NCI-H345 (cell line): Measurements from ENCODE around the gene HSD17B2.
"Not testable (repeated sequence)": the region's sequence is repeated elsewhere in the genome, so short reads cannot be mapped to it uniquely, and the experiment has no call there.

ENCODE experiments used
- DNase-seq: peaks from one replicate; lab custom pipeline; 2025; lab: John Stamatoyannopoulos, UW

The HSD17B2 gene

GRCh38 chr16:82082097-82082496, 47.0 kb downstream of the HSD17B2 start:
- no peak for DNase-seq

DNA sequence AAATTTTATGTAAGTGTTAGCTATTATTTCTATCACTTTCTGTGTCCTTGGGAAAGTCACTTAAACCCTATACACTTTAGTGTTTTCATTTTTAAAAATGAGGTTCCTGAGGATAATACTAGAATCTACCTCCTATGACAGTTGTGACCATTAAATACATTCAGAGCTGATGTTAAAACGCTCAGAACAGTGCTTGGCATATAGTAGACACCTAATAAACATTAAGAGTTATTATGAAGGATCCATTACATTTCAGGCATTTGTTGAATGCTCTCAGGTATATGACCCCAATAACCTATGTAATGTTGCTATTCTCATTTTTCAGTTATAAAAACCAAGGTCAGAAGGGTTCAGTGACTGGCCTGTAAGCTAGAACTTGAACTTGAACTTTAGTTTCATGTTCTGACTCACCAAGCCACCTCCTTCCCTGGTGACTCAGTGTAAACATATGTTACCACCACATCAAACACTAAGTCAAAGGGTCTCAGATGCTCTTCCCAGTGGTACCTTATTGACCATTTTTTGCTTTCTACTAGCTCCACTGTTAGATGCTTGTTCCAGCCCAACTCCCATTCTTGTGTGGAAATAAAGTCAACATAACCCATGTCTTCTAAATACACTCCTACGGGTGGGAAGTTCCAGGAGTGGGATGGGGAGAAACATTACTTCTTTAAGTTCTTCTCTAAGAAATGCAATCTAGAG, 47.6 kb downstream of the HSD17B2 start:
- DNase-seq = no peak

GRCh38 chr16:82083710-82084353, 48.8 kb downstream of the HSD17B2 start:
- DNase-seq = no peak

- DNase-seq = no peak
These were observed 50.1 kb downstream of the HSD17B2 start for GRCh38 chr16:82085011-82085779.

DNA sequence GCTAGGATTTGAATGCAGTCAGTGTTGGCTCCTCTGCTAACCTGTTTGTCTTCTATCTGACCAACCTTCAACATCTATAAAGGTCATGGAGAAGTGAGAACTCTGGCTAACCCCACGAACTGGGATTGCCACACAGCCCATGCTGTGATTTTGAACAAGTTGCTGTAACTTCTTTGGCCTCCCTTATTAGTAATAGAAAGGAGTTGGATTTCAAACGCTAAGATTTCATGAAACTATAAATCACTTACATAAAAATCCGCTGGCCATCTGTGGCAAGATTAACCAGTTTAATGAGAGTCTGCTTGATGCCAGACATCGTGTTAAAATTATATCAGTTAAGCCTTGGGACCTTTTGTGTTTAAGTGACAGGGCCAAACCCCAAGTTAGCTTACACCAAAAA, 53.4 kb downstream of the HSD17B2 start:
- no peak for DNase-seq

DNA sequence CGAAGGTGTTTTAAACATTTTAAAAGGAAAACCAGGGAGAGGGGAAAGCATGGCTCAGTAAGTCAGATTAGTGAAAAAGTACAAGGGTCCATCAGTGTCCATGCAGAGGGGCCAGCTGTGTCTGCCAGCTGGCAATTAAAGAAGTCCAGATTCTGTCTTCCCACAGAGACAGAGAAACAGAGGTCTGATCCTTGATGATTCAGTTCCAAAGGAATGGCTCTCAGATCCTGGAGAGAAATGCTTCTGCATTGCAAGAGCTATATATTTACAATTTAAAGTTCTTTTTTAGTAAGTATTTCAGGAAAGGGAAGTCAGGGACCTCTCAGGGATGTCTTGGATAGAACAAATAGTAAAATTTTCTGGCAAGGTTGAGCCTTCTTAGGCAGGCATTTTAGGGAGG, 56.2 kb downstream of the HSD17B2 start:
- no peak for DNase-seq

DNA sequence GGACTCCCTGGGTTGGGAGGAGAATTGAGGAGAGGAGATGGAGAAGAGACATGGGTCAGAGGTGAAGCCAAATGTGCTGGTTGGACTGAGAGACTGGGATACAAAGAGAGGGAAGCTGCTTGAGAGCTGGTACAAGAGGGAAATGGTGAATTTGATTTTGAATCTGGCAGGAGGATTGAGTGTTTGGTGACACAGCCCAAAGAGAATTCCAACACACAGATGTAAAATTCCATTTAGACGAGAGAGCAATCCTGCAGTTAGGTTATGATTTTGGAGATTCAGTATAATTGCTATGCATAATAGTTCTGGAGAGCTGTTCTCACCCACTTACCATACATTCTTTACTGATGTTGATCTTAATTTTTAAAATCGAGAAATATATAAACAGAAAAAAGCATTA, 57.7 kb downstream of the HSD17B2 start:
- no peak for DNase-seq

GRCh38 chr16:82093666-82094300, 58.7 kb downstream of the HSD17B2 start:
- no peak for DNase-seq

- DNase-seq = no peak
These were observed 60.0 kb downstream of the HSD17B2 start for GRCh38 chr16:82094942-82095540.

- DNase-seq = no peak
These were observed 61.6 kb downstream of the HSD17B2 start for GRCh38 chr16:82096641-82097040.

DNA sequence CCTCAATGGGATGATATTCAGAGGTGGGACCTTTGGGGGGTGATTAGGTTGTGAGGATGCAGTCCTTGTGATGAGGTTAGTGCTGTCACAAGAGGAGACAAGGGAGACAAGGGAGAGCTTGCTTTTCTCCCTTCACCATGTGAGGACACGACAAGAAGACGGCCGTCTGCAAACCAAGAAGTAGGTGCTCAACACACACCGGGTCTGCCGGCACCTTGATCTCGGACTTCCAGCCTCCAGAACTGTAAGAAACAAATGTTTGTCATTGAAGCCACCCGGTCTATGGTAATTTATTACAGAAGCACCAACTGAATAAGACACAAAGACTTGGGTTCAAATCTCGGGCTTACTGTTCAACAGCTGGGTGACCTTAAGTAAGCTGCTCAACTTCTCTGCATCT, 70.1 kb downstream of the HSD17B2 start:
- no peak for DNase-seq

DNA sequence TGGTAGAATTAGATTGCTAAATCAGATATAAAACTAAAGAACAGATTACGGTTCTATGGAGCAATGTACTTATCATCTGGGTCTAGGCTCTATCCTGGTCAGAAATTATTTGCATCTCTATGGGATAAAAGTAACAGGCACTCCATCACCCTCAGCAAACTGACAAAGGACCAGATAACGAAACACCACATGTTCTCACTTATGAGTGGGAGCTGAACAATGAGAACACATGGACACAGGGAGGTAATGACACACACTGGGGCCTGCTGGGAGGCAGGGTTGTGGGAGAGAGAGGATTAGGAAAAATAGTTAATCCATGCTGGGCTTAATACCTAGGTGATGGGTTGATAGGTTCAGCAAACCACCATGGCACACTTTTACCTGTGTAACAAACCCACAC, 73.0 kb downstream of the HSD17B2 start:
- no peak for DNase-seq

- DNase-seq = no peak
These were observed 73.7 kb downstream of the HSD17B2 start for GRCh38 chr16:82108774-82109173.

DNA sequence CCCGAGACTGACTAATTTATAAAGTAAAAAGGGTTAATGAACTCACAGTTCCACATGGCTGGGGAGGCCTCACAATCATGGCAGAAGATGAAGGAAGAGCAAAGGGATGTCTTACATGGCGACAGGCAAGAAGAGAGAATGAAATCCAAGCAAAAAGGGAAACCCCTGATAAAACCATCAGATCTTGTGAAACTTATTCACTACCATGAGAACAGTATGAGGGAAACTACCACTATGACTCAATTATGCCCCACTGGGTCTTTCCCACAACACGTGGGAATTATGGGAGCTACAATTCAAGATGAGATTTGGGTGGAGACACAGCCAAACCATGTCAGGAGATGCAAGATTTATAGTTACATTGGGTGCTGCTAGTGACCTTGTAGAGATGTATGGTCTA, 74.2 kb downstream of the HSD17B2 start:
- DNase-seq = not testable (repeated sequence)

GRCh38 chr16:82111944-82112343, 76.9 kb downstream of the HSD17B2 start:
- no peak for DNase-seq

DNA sequence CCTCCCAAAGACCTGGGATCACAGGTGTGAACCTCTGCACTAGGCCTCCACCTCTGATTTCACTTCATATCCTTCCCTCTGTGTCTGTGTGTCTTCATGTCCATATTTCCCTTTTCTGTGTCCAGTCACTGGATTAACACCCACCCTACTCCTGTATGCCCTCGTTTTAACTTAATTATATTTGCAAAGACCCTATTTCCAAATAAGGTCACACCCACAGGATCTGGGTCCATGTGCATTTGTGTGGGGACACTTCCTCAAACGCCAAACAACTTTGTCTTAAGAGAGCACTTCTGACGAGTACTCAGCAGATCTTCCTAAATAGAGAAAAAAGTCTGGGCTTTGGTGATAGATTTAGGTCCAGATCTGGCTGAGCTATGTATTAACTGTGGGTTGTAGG, 78.7 kb downstream of the HSD17B2 start:
- DNase-seq = no peak

DNA sequence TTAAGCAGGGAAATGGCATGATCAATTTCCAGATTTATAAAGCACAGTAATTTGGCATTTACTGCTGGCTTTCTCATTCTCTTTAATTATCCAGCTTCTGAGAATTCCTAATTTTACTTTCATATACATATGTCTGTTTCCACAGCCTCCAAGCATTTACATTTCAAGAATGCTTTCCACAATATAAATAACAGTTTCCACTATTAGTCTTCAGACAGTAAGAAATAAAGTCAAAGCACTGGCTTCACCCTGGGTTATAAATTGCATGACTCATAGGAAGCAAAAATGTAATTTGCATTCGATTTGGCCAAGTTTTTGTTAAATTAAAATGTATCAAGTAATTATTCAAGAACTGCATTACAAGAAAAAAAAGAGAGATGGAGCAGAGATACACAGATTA, 81.5 kb downstream of the HSD17B2 start:
- no peak for DNase-seq

DNA sequence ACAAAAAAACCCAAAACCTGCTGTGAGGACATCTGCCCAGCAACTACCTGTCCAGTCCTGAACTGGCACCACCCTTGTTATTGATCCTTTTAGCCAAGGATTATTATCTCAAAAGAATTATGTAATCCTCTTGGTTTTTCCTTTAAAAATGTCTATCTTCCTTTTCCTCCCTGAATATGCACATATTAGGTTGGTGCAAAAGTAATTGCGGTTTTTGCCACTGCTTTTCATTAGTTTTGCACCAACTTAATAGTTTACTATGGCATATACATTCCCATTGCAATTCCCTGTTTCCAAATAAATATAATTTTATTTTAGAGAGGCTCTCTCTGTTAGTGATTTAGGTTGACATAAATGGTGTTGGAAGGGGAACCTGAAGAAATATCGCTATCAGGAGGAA, 83.7 kb downstream of the HSD17B2 start:
- DNase-seq = no peak

- DNase-seq = no peak
These were observed 84.4 kb downstream of the HSD17B2 start for GRCh38 chr16:82119405-82119804.

DNA sequence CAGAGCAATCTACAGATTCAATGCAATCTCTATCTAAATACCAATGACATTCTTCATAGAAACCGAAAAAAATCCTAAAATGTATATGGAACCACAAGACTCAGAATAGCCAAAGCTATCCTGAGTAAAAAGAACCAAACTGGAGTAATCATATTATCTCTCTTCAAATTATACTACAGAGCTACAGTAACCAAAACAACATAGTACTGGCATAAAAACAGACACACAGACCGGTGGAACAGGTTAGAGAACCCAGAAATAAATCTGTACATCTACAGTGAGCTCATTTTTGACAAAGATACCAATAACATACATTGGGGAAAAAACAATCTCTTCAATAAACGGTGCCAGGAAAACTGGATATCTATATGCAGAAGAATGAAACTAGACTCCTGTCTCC, 89.6 kb downstream of the HSD17B2 start:
- DNase-seq = no peak

- DNase-seq = no peak
These were observed 94.8 kb downstream of the HSD17B2 start for GRCh38 chr16:82129881-82130280.

GRCh38 chr16:82133798-82134197, 98.7 kb downstream of the HSD17B2 start:
- DNase-seq = no peak
